ENCODE measurements around the gene SPARC.

DNA sequence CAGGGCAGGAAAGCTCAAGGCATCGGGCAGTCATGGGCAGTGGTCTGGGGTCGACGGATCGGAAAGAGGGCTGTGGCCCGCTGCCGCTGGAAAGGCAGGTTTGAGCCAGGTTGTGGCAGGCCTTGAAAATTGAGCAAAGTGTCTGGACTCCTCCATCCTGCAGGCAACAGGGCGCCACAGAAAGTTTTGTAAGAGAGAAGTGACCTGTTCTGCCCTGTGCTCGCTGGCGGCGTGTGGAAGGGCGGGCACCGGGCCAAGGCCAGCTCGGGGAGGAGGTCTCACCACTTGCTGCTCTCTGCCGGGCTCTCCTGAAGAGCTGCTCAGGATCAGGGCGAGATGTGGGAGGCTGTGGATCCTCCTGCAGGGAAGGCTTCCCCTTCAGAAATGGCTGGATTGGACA, 54.2 kb downstream of the SPARC start:
- TF ChIP-seq, protein P1, sequence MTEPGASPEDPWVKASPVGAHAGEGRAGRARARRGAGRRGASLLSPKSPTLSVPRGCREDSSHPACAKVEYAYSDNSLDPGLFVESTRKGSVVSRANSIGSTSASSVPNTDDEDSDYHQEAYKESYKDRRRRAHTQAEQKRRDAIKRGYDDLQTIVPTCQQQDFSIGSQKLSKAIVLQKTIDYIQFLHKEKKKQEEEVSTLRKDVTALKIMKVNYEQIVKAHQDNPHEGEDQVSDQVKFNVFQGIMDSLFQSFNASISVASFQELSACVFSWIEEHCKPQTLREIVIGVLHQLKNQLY (CRISPR knock-in tag; IDR thresholded peaks at IDR 0.05), result no peak
- TF ChIP-seq, protein P2, sequence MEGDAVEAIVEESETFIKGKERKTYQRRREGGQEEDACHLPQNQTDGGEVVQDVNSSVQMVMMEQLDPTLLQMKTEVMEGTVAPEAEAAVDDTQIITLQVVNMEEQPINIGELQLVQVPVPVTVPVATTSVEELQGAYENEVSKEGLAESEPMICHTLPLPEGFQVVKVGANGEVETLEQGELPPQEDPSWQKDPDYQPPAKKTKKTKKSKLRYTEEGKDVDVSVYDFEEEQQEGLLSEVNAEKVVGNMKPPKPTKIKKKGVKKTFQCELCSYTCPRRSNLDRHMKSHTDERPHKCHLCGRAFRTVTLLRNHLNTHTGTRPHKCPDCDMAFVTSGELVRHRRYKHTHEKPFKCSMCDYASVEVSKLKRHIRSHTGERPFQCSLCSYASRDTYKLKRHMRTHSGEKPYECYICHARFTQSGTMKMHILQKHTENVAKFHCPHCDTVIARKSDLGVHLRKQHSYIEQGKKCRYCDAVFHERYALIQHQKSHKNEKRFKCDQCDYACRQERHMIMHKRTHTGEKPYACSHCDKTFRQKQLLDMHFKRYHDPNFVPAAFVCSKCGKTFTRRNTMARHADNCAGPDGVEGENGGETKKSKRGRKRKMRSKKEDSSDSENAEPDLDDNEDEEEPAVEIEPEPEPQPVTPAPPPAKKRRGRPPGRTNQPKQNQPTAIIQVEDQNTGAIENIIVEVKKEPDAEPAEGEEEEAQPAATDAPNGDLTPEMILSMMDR (IDR thresholded peaks at IDR 0.05), result no peak
